ENCODE results near the gene SH2D5. TPM values are rescaled to one million over a fixed set of nuclear protein-coding genes. Genes with fewer than 3 reads are reported as not detected.

SH2D5 gene
- total RNA-seq, 4 donors from 2014 or later: 0.55 TPM; not detected in 3

DNA sequence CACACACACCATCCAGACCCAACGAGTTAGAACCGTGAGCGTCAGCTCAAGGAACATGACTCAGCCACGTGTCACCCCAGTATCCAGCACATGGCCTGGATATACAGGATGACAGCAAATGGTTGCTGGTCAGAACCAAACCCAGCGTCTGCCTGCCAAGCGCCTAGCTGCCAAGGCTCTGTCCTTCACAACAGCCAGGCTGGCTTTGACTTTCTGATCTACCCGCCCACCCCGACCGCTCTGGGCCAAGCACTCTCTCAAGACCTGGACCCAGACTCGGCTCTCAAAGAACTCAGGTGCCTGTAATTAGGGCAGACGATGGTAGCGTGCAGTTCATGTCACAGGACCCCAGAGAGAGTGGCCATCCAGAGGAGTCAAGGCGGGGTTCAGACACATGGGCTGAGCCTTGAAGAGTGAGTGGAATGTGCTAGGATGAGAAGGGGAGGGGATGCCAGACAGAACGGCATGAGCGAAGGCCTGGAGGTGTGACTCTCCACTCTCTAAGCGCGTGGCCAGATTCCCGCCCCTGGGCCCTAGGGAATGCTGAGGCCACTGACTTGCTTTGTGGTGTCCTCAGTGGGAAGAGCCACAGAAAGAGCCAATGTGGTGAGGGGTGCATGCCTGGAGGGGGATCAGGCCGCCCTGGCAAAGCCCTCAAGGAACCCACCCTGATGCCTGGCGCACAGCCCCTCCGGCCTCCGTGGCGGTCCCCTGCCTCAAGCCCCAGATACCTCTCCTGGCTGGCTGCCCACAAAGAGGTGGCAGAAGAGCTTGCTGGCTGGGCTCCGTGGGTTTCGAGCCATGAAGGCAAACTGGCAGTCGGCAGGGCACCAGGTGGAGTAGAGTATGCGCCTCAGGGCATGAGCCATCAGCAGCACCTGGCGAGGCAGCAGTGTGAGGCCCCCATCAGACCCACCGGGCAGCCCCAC, 7.0 kb downstream of the SH2D5 start:
- no peak for DNase-seq
- TF ChIP-seq POLR2A (IDR thresholded peaks at IDR 0.05): no peak
- no peak for TF ChIP-seq CTCF (IDR thresholded peaks at IDR 0.05)
- intact Hi-C loops (cut with DNase I; ENCODE audit: low total_unique reads): no loop called here
- Histone ChIP-seq H3K4me3 (no peak overlapping the region), H3K4me1 (no peaks in the 10 kb centered on the region), H3K27ac (no peak overlapping the region), H3K27me3 (no peaks in the 10 kb centered on the region), H3K9me3 (no peaks in the 10 kb centered on the region), H3K36me3 (no peaks in the 10 kb centered on the region)

GRCh38 chr1:20724364-20725188, 7.9 kb downstream of the SH2D5 start:
- intact Hi-C loops (cut with DNase I; ENCODE audit: low total_unique reads): no loop called here
- DNase-seq: peak in 1 of 2 donors; percentile 3
- no peak for TF ChIP-seq POLR2A (IDR thresholded peaks at IDR 0.05)
- TF ChIP-seq CTCF (IDR thresholded peaks at IDR 0.05): no peak
- Histone ChIP-seq H3K9me3 (no peaks in the 10 kb centered on the region), H3K27ac (no peak overlapping the region), H3K4me3 (no peak overlapping the region), H3K4me1 (no peaks in the 10 kb centered on the region), H3K27me3 (no peaks in the 10 kb centered on the region), H3K36me3 (no peaks in the 10 kb centered on the region)

DNA sequence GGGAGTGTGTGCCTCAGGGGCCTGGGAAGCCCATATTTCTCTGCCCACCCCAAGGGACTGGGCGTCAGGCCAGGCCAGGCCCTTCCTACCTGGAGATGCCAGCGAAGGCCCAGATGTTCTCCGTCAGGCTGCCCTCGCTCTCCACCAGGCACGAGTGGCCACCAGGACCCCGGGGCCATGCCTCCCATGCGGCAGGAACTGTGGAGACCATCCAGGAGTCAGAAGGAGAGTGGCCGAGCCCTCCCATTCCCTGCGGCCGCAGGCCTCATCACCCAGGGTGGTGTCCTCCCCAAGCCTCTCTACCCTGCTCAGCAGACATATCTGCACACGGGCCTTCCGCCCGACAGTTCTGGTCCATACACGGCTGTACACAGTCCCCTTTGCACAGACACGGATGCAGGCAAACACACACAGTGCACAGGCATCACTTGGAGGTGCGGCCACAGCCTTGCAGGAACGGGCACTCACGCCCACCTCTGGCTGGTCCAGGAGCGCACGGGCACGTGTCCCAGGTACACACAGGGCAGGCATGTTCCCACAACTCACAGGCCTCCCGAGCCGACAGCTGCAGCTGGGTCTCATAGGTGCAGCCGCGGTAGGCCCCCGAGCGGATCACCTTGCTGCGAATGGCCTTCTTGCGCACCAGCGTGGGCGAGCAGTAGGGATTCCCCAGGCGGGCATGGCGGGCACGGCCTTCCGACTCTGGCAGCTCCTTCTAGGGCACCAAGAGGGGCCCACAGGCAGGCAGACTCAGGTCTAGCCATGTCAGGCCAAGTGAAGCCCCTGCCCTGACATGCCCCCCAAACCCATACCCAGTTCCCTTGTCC, 8.8 kb downstream of the SH2D5 start:
- H3K9me3 ChIP-seq: no peaks in the 10 kb centered on the region
- peak in 1 of 2 donors; percentile 8 for DNase-seq
- no peak overlapping the region for H3K4me3 ChIP-seq
- no peak overlapping the region for H3K27ac ChIP-seq
- TF ChIP-seq CTCF (IDR thresholded peaks at IDR 0.05): no peak
- no peak for TF ChIP-seq POLR2A (IDR thresholded peaks at IDR 0.05)
- H3K36me3 ChIP-seq: no peaks in the 10 kb centered on the region
- intact Hi-C loops (cut with DNase I; ENCODE audit: low total_unique reads): no loop called here
- H3K27me3 ChIP-seq: no peaks in the 10 kb centered on the region
- H3K4me1 ChIP-seq: no peaks in the 10 kb centered on the region

GRCh38 chr1:20723159-20723536, 9.4 kb downstream of the SH2D5 start:
- H3K27ac ChIP-seq: no peak overlapping the region
- no peak for TF ChIP-seq POLR2A (IDR thresholded peaks at IDR 0.05)
- no peak for TF ChIP-seq CTCF (IDR thresholded peaks at IDR 0.05)
- intact Hi-C loops (cut with DNase I; ENCODE audit: low total_unique reads): no loop called here
- no peak for DNase-seq
- no peaks in the 10 kb centered on the region for H3K36me3 ChIP-seq
- no peaks in the 10 kb centered on the region for H3K27me3 ChIP-seq
- no peaks in the 10 kb centered on the region for H3K9me3 ChIP-seq
- no peak overlapping the region for H3K4me3 ChIP-seq
- H3K4me1 ChIP-seq: no peaks in the 10 kb centered on the region

Data from uterus (tissue), 4 donors.